Ecto neural progenitor cell (in vitro differentiated cells): Measurements from ENCODE around the gene ABCE1.

ENCODE experiments used
- DNase-seq: peaks from one replicate; pipeline ENCODE4 v3.0.0-alpha.2; 2018; ENCODE audit warnings: low spot score

Gene ABCE1

DNA sequence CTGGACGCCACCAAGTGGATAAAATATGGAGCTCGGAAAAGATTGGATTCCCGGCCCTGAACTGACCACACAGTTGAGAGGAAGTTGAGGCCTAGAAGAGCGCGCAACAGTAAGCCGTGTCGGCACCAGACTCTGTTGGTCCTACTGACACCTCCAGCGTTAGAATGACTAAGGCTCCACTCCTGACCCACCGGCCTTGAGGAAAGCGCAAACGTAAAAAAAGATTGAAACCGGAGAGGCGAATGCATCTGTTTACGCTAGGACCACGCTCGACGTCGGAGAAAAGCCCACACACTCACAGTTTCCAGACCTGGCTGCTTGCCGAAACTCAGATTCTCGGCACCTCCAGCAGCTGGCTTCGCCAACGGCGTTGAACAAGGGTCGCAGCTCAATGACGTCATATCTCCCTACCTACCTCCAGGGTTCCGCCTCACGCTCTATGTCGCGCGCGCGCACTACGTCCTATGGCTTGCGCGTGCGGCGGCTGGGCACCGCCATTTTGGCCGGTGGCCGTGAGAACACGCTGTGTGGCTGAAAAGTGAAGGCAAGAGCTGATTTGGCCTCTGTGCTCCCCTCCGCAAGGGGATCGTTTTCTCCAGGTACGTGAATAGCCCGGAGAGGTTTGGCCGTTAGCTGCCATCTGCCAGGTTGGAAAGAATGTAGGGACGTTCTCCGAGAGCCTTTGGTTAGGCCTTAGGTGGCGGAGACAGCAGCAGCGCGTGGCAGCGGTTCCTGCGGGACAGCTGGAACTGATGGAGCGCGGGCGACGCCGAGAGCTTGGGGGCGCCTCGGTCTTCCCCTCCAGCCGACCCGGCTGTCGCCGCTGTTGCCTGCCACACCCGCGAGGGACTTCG is at the start of gene ABCE1, which contains the start of gene ANAPC10:
Gene ABCE1 (plus strand): TSS at position 491 of the 854 bp plus-strand sequence. CDS start 6,102 bp downstream, outside the sequence.
Gene ANAPC10 (minus strand): TSS at position 376 of the 854 bp plus-strand sequence. CDS start 2,097 bp downstream, outside the sequence.
- peak; percentile 95 for DNase-seq

DNA sequence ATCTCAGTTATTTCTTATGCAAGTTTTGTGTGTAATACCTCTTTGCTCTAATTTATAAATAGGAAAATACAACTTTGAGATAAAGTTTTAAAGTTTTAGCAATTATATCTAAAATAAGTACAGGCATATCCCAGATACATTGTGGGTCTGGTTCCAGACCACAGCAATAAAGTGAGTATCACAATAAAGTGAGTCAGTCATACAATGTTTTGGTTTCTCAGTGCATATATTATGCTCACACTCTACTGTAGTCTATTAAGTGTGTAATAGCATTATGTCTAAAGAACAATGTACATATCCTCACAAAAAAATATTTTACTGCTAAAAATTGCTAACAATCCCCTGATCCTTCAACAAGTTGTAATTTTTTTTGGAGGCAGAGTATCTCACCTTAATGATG is 49.3 kb upstream of the ABCE1 start:
- no peak for DNase-seq

DNA sequence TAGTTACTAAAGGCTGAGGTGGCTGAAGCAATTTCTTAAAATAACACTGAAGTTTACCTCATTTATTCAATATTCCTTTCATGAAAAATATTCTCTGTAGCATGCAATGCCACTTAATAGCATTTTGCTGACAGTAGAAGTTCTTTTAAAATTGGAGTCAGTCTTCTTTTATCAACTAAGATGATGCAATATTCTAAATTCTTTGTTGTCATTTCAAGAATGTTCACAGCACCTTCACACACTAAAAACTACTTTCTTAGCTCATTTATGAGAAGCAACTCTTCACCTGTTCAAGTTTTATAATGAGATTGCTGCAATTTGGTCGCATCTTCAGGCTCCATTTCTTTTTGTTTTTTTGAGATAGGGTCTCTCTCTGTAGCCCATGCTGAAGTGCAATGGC is 48.9 kb upstream of the ABCE1 start:
- DNase-seq, result no peak

DNA sequence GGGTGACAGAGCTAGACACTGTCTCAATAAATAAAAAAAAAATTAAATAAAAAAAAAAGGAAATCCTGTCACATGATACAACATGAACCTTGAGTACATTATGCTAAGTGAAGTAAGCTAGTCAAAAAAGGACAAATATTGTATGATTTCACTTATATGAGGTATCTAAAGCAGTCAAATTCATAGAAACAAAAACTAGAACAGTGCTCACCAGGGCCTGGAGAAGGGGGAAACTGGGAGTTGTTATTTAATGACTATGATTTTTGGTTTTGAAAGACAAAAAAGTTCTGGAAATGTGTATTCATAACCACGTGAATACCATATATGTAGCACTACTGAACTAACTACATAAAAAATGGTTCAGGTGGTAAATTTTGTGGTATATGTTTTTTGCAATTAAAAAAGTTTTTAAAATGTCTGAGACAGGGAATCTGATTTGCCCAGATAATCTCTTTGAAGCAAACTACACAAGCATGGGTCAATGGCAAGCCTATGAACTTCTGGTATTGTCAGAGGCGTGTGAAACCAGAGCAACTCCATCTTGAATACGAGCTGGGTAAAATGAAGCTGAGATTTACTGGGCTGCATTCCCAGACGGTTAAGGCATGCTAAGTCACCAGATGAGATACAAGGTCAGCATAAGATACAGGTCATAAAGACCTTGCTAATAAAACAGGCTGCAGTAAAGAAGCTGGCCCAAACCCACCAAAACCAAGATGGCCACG is 42.4 kb upstream of the ABCE1 start:
- DNase-seq, result no peak

DNA sequence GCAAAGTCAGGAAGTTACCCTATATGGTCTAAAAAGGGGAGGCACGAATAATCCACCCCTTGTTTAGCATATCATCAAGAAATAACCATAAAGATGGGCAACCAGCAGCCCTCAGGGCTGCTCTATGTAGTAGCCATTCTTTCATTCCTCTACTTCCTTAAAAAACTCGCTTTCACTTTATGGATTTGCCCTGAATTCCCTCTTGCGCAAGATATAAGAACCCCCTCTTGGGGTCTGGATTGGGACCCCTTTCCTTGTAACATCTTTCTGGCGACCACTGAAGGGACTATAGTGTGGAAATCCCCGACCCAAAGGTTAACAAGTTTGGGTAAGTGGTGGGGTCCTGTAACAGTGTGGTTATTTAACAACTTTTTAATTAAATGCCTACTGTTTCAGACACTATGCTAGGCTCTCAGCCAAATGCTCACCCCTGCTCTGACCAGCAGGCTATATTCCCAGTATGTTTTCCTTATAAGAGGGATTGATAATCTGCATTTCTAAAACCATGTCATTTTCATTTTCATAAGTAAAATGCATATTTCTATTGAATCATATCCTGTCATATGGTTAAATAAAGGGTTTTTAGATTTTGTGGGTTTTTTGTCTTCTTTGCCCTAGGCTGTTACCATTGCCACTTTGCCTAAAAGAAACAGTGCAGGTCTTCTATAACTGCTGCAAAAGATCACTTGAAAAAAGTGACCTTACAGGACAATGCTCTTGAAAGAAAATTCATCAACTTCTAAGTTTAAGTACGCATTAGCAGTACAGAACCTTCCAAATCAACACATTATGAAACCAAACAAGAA is 41.6 kb upstream of the ABCE1 start:
- DNase-seq, result no peak

DNA sequence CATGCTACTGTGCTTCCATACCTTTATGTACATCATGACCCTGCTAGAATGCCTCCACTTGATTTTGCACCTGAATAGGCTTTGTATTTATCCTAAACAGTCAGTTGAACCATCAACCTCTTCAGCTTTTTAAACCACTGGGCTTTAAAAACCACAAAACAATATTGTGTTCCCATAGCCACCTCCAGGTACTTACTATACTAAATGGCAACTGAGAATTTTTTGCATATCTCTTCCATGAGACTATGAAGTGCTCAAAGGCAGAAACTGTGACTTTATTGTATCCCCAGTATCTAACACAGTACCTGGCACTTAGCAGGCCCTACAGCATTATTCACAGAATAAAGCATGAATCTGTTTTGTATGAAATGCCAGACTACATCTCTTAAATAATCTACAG is 39.9 kb upstream of the ABCE1 start:
- DNase-seq, result no peak

DNA sequence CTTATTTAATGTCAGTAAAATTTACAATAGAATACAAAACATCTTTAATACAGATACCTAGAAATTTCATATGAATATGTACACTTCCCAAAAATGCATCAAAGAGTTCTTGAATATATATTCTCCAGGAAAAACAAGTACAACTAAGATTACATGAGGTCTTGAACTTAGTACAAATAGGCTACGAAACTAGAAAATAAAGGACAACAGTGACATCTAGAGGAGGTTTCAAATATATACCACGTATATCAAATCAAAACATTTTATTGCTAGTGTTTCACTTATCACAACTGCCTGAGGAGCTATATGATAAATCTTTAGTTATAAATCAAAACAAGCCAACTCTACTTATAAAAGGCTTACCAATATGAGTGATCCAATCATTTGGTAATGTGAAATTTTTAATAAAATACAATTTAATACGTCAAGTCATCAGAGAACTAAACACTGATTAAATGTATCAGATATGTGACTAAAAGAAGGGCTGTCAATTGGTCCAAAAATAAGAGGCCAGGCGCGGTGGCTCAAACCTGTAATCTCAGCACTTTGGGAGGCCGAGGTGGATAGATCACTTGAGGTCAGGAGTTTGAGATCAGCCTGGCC is 36.7 kb upstream of the ABCE1 start:
- DNase-seq, result no peak

DNA sequence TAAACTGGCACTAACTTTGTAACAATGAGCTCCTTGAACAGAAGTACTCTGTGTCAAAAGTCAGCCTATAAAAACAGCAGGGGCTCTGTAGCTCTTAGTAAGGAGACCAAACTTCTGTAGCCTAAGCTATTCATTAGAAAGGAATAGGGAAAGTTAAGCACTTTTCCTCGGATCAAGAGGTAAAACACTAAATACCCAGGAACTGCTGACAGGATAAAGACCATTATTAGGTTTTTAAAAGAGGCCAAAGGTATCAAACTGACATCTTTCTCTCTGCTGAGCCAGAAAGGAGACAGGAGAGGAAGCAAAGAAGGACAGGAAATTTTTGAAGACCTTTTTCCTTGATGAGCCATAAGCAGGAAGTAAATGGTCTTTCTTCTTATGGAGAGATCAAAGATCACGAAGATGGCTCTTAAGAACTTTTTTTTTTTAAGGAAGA is 32.0 kb upstream of the ABCE1 start:
- no peak for DNase-seq

DNA sequence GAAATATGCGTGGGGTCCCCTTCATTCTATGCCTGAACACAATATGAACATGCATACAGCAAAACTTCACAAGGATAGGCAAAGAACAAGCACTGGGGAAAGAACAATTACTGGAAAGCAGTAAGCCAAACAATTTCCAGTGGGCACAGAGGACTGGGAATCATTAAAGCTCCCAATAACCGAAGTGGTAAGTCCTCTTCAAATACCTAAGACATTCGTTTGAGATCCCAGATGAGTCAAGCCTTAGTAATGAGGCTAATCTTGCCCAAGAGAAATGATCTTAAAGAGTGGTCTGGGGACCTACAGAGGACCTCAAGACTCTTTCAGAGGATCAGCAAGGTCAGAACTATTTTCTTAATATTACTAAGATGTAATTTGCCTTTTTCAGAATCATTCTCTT is 28.8 kb upstream of the ABCE1 start:
- DNase-seq, result no peak

DNA sequence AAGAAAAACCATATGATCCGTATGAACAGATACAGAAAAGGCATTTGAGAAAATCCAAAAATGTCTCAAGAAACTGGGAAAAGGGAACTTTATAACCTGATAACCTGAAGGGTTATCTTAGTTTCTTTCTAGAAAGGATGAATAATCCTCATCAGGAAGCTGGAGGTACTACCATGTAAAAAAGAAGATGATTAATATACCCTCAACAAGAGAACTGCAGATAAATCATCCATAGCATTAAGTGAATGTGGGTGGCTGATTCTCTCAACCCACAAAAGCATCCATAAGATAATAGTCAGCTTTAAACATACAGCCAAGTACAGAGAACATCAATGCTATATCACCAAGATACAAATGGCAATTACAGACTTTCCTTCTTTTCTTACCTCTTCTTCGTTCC is 26.6 kb upstream of the ABCE1 start:
- no peak for DNase-seq

DNA sequence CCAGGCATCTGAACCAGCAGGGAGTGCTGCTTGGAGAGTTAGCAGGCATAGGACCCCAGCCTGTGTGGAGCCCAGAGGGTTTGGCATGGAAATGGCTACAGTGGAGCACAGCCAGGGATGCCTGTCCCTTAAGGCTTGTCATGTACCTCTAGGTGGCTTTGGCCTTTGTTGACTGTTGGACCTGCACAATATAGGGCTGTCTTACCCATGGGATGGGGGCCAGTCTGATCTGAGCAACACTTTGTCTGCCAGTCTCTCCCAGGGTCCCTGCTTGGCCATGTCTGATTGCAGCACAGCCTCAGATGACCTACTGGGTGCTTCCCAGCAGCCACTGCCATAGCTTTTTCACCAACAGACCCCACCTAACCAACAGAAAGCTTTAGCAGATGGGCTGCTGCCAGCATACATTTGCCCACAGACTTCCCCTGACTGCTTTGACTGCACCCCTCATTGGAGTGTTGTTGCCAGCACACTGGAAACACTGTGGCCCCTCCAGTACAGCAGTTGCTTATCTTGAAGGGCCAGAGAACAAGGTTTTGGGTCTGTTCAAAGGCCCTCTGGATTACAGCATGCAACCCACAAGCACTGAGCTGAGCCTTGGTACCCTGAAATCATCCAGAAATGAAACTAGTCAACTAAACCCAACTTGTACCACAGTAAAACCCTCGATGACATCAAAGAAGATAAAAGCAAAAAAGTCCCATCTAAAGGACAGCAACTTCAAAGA is 22.2 kb upstream of the ABCE1 start:
- DNase-seq, result no peak

DNA sequence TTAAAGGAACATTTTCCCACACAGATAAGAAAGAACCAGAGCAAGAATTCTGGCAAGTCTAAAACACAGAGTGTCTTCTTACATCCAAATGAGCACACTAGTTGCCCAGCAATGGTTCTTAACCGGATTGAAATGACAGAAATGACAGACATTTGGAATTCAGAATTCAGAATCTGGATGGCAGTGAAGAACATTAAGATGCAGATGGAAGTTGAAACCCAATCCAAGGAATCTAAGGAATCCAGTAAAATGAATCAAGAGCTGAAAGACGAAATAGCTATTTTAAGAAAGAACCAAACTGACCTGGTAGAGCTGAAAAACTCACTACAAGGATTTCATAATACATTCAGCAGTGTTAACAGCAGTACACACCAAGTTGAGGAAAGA is 21.6 kb upstream of the ABCE1 start:
- no peak for DNase-seq

DNA sequence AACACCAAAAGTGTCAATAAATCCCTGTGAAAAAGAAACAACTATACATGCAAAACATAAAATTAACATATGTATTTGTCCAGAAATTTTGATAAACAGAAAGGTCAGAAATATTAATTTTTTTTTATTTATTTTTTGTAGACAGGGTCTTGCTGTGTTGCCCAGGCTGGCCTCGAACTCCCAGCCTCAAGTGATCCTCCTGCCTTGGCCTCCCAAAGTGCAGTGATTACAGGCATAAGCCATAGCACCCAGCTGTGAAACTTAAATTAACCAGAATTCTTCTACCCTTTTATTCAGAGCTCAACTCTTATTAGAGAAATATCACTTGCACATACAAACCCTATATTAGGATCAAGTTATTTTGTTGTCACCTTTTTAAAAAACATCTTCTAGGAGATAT is 16.4 kb upstream of the ABCE1 start:
- no peak for DNase-seq

DNA sequence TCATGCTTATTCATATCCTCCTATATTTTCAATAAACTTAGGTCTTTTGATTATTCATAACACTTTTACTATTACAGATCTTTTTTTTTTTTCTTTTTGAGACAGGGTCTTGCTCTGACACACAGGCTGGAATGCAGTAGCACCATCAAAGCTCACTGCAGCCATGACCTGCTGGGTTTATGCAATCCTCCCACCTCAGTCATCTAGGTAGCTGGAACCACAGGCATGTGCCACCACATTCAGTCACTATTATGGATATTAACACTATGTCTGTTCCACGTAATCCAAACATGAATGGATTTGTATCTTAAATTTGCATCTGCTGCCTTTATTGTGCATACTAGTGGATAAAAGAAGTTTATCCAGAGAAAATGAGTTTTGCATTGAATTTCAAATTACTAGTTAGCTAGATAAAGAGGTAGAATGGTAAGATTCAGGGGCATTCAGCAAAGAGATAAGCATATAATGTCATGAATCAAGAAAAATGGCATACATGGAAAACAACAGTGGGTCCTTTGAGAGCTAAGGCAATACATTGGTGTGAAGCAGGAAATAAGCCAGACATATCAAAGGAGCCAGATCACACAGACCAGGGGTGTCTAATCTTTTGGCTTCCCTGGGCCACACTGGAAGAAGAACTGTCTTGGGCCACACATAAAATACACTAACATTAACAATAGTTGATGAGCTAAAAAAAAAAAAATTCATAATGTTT is 14.1 kb upstream of the ABCE1 start:
- no peak for DNase-seq

DNA sequence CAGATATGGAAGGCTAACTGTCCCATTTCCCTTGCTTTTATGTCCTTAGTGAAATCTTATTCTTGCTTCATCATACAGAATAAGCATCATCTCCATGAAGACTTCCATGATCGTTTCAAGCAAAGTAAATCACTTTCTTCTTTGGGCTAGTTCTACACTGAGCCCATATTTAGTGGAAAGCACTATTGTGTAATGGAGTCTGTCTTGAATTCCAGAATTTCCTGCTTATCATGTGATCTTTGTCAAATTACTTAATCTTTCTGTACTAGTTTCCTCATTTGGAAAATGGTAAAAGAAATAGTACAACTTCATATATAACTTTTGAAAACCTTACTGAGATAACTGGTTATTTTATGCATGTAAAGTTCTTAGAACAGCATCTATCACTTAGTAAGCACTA is 7.7 kb upstream of the ABCE1 start:
- DNase-seq, result no peak

DNA sequence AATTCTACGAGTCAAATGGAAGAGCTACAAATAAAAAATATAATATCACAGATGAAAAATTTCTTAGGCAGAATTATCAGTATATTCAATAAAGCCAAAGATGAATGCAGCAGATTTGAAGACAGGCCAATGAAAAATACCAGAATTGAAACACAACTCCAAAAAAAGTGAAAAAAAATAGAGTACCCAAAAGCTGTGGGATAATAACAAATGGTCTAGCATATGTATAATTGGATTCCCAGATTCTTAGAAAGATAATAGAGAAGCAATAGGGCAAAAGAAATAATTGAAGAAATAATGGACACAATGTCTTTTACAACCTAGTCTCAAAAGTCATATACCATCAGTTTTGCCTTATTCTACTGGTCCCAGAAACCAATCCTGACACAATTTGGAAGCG is 4.5 kb upstream of the ABCE1 start:
- DNase-seq, result no peak

DNA sequence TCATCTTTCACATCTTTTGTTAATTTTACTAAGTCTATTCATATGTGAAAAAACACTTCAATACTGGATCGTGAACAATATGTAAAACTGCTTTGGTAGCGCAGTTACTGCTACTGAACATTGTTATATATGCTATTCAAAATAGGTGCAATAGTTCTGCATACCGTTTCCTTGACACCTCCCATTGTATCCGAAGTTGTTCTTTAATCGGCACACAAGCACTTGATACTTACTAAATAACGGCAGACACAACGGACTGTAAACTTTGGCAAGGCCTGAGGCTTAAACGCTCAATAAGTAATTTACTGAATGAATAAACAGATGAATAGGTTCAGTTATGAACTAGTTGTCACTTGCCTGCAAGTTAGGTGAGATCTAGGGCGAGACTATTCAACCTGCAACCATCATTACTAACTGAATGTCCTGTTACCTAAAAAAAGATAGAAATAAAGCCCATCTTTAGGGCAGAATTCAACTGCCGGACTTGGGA is 735 bp upstream of the ABCE1 start:
- no peak for DNase-seq

DNA sequence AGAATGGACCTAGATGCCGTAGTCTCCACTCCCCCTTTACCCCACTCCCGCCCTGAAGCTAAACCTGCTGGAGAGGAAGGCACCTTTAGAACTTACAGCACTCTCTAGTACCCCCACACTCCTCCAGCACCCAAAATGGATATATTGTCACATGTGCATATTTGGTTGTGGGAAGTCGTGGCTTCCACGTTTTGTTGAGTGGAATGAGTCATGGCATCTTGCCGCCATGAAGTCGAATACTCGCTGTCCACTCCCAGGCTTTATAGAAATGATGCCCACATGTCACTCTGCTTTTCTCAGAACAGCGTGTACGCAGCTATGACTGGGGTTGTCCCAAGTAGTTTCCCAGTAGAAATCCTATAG is 545 bp downstream of the ABCE1 start:
- DNase-seq, result no peak

DNA sequence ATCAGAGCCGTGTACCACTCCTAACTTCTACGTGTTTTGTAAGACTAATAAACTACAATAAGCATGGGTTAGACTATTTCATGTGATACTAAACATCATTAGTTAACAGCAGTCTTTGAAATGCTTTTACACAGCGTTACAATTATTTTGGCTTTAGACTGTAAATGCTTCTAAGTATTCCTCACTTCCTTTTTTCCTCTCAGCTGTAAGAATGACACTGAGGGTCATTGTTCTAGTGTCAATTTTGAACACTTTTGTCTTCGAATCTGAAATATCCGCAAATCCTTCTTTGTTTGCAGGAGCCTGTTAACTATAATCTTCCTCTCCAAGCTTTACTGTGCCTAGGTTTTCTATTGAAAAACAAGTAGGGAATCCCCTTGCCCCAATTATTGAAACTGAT is 1.5 kb downstream of the ABCE1 start:
- DNase-seq, result no peak

DNA sequence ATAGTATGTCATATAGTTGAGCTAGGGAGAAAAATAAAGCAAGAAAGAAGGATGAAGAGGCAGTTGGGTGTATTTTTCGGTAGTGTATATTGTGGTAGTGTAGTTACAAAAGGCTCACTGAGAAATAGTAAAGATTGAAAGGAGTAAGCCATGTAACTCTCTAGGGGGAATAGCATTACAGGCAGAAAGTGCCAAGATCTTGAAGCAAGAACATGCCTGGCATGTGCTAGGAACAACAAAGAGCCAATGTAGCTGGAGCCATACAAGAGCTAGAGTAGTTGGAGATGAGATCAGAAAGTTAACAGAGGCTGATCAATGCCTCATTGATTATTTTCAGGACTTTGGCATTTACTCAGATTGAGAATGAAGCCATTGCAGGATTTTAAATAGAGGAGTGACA is 3.0 kb downstream of the ABCE1 start:
- no peak for DNase-seq

DNA sequence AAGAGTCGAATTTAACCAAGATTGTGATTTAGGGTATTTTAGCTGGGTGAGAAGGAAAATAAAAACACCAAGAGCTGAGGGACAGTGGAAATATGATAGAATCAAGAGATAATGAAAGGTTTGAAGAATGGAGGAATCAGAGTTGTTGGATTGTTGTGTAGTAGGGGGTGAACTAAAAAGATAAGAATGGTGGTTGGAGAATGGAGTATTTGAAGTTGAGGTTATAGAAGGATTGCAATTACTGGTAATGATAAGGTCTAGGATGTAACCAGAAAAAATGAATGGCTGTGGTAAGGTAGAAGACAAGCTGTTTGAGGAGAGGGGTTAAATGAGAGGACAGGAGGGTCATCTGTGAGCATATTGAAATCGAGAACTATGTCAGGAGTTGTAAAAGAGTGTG is 4.5 kb downstream of the ABCE1 start:
- DNase-seq, result no peak
